GM19035 (cell line): ENCODE measurements around the gene OBP2A.
"Not testable (repeated sequence)": the region's sequence is repeated elsewhere in the genome, so short reads cannot be mapped to it uniquely, and the experiment has no call there.

ENCODE experiments used
- ATAC-seq: cut with Tn5 transposase; IDR thresholded peaks from one replicate; pipeline ENCODE4 v1.9.1; 2021; ENCODE audit not compliant: unreplicated experiment

The OBP2A gene

GRCh38 chr9:135526089-135526729 is 19.7 kb upstream of the OBP2A start:
- no peak for ATAC-seq

GRCh38 chr9:135526730-135527571 is 19.0 kb upstream of the OBP2A start:
- ATAC-seq: no peak

GRCh38 chr9:135528842-135529435 is 17.0 kb upstream of the OBP2A start:
- ATAC-seq: not testable (repeated sequence)

GRCh38 chr9:135530146-135530545 is 15.8 kb upstream of the OBP2A start:
- no peak for ATAC-seq

GRCh38 chr9:135531096-135531495 is 14.8 kb upstream of the OBP2A start:
- ATAC-seq: no peak

GRCh38 chr9:135533113-135533512 is 12.8 kb upstream of the OBP2A start:
- no peak for ATAC-seq

- no peak for ATAC-seq
Measured at GRCh38 chr9:135533674-135534073, 12.3 kb upstream of the OBP2A start.

GRCh38 chr9:135534192-135534711 is 11.7 kb upstream of the OBP2A start:
- not testable (repeated sequence) for ATAC-seq

GRCh38 chr9:135534826-135535225 is 11.1 kb upstream of the OBP2A start:
- not testable (repeated sequence) for ATAC-seq

GRCh38 chr9:135535631-135536030 is 10.3 kb upstream of the OBP2A start:
- not testable (repeated sequence) for ATAC-seq

GRCh38 chr9:135536216-135536615 is 9.7 kb upstream of the OBP2A start:
- no peak for ATAC-seq

- ATAC-seq: not testable (repeated sequence)
Measured at GRCh38 chr9:135543262-135543894, 2.5 kb upstream of the OBP2A start.

- no peak for ATAC-seq
Measured at GRCh38 chr9:135544981-135545635, 818 bp upstream of the OBP2A start.

- ATAC-seq: not testable (repeated sequence)
Measured at GRCh38 chr9:135546792-135547617, 1.1 kb downstream of the OBP2A start.

- ATAC-seq: no peak
Measured at GRCh38 chr9:135547756-135548736, 2.1 kb downstream of the OBP2A start.

- not testable (repeated sequence) for ATAC-seq
Measured at GRCh38 chr9:135549478-135550343, 3.8 kb downstream of the OBP2A start.

GRCh38 chr9:135550344-135550918 is 4.5 kb downstream of the OBP2A start:
- no peak for ATAC-seq
